ELF-1 (cell line): ENCODE measurements around the gene LAMB1.
"Not testable (repeated sequence)": the region's sequence is repeated elsewhere in the genome, so short reads cannot be mapped to it uniquely, and the experiment has no call there.

Source experiments
- DNase-seq: peaks from one replicate; pipeline ENCODE4 v3.0.0-alpha.2; 2016; ENCODE audit warnings: low read depth, low spot score

The LAMB1 gene

DNA sequence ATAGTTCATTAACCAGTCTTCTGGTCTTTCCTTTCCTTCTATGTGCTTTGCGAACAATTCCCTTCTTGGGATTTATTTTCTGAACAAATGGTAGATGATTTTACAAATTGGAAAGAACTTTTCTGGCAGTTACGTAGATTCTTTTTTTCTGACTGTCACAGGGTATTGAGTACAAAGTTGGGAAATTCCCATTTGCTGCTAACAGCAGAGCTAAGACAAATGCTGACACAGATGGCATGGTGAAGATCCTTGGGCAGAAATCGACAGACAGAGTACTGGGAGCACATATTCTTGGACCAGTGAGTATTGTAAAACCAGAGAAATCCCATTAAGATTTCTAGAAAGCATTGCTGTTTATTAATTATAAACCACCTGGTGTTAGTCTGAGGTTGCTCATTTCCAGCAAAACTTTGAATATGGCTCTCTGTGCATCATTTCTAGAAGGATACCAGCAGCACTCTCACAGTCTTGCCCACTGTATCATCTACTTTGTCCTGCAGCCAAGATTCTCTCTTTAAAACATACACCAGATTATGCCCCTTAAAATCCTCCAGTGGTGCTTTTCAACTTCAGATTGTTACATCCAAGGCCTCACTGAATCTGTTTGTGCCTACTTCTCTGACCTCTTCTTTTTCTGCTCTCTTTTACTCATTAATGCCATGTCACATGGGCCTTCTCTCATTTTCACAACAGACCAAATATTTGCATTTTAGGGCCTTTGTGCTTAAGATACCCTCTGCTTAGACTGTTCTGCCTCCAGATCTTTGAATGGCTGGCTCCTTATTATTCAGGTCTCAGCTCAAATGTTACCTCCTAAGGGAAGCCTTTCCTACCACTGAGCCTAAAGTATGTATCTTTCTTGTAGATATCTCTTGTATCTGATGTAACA, 85.0 kb downstream of the LAMB1 start:
- no peak for DNase-seq

DNA sequence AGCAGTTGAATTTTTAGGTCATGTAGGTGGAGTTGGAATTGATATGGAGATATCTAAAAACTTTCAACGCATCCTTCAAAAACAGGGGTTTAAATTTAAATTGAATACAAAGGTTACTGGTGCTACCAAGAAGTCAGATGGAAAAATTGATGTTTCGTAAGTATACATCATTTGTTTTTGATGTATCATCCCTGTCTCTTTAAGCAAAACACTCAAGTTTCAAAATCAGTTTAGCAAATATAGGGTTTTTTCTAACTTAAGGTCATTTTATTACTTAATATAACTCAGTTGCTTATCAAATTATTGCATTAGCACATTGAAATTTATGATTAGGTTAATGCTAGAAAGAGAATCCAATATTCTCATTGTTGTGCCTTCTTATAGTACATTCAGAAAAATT, 87.4 kb downstream of the LAMB1 start:
- no peak for DNase-seq

DNA sequence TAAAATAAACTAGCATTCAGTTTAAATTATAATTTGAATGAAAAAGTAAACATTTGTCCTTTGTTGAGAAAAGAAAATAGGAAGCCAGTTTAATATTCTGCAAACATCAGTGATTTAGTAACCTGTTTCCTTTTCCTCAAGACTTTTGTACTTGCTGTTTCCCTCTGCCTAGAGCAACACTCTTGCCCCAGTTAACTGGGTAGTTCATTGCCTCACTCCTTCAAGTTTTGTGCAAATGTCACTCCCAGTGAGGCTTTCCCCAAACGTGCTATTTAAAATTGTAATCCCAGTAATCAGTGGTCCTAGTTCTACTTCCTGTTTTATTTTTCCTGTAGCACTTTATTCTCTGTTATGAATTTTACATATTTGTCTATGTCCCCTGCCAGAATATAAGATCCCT, 88.1 kb downstream of the LAMB1 start:
- DNase-seq: no peak

DNA sequence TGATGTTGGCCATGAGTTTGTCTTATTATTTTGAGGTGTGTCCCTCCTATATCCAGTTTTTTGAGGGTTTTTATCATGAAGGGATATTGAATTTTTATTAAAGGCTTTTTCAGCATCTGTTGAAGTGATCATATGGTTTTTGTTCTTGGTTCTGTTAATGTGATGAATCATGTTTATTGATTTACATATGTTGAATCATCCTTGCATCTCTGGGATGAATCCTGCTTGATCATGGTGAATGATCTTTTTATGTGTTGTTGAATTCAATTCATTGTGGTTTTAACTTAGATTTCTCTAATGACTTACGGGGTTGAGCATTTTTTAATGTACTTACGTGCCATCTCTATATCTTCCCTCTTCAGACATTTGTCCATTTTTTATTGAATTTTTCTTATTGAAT, 89.1 kb downstream of the LAMB1 start:
- DNase-seq: no peak

DNA sequence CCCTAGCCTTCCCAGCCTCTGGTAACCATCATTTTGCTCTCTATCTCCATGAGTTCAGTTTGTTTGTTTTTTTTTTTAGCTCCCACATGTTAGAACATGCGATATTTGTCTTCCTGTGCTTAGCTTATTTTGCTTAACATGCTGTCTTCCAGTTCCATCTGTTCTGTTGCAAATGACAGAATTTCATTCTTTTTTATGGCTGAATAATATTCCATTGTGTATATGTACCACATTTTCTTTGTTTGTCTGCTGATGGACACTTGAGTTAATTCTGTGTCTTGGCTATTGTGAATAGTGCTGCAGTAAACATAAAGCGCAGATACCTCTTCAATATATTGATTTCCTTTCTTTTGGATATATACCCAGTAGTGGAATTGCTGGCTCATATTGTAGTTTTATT, 91.0 kb downstream of the LAMB1 start:
- DNase-seq: no peak

DNA sequence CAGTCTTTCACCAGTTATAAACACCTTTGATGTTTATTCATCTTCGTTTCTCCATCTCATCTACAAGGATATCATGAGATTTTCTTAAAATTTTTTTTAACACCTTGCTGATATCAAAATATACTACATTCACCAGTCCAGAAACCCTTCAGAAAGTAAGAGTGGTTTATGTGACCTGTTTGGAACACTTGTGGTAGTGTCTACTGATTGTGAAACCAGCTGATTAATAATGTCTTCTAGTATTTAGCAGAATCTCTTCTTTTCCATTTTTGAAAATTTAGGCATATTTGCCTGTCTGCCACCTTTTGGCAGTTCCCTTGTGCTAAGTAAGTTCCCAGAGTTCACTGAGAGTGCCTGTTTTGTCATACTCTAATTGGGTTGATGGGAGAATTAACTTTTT, 93.5 kb downstream of the LAMB1 start:
- no peak for DNase-seq

DNA sequence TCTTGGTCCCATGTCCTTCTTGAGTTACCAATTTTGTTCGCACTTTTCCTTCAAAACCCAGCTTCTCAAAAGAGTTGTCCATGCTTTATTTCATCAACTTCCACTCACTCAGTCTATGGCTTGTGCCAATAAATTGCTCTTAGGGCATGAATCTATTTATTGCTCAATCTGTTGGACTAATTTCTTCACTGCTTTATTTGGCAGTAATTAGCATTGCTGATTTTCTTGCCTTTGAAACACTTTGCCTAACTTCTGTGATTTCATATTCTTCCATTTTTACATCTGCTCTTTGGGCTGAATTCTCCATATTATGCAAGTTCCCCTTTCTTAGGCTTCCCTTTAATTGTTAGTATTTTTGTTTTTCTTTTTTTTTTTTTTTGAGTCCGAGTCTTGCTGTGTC, 95.2 kb downstream of the LAMB1 start:
- no peak for DNase-seq

DNA sequence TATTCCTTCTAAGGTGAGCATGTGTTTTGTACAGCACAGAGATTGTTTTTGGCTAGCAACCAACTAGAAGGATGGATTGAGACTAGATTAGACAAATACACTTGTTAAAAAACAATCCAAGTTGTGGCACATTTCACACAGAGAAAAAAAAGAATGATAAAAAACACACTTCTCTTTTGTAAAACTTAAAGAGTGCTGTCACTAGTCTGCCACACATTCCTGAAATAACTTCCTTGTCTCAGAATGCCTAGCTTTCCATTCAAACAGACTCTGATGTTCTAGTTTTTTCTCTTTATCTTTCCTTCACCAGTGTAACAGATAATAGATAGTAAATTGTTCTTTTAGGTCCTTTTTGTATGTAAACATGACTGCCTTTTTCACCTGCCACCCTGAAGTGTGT, 100.6 kb downstream of the LAMB1 start:
- no peak for DNase-seq

DNA sequence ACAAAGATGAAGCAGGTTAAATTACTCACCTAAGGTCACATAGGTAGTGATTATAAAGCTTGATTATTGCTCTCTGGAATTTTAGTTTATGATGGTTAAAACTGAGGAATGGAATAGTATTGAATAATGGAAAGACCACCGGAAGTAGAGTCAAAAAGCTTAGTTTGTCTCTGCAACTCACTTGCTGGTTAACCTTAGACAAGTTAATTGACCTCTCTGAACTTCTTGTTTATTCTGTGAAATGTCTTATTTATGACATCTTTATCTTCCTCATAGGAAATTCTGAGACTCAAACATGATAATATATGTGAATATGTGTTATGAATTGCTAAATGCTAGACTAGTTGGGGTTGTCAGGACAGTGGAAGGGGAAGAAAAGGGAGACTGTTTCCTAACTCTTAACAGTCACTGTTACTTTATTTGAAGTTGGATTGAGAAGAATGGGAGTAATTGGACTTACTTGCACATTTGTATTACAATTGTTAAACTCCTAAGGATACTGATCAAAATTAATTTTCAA, 102.4 kb downstream of the LAMB1 start:
- DNase-seq: no peak

DNA sequence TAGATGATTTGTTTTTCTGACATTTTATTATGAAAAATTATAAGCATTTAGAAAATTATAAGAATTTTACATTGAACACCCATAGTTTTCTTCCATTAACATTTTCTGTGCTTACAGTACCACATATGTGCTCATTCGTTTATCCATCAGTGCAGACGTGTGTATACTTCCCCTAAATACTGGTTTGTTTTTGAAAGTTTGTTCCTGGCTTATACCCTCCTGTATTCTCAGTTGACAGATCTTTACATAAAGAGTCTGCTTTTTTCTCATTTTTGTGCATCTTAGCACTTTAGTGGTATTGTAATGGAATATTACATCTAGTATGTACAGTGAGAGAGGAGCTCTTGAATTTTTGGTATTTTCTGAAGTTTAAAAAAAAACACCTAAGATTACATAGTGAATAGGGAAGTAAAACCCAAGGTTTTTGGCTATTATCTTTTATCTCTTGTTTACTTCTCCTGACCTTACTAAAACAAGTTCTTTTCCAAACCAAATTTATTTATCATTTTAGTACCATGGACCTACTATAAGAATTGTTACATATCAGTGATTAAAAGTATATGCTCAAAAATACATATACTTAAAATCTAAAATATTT, 103.9 kb downstream of the LAMB1 start:
- no peak for DNase-seq

DNA sequence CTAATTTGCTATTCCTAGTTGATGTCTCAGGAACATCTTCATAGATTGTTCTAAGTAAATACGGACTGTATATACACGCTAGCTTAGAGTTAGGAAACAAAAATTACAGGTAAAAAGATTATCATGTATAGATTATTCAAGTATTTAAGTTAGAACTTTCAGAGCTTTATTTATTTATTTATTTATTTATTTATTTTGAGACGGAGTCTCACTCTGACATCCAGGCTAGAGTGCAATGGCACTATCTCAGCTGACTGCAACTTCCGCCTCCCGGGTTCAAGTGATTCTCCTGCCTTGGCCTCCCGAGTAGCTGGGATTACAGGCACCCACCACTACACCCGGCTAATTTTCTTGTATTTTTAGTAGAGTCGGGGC, 110.6 kb downstream of the LAMB1 start:
- not testable (repeated sequence) for DNase-seq

DNA sequence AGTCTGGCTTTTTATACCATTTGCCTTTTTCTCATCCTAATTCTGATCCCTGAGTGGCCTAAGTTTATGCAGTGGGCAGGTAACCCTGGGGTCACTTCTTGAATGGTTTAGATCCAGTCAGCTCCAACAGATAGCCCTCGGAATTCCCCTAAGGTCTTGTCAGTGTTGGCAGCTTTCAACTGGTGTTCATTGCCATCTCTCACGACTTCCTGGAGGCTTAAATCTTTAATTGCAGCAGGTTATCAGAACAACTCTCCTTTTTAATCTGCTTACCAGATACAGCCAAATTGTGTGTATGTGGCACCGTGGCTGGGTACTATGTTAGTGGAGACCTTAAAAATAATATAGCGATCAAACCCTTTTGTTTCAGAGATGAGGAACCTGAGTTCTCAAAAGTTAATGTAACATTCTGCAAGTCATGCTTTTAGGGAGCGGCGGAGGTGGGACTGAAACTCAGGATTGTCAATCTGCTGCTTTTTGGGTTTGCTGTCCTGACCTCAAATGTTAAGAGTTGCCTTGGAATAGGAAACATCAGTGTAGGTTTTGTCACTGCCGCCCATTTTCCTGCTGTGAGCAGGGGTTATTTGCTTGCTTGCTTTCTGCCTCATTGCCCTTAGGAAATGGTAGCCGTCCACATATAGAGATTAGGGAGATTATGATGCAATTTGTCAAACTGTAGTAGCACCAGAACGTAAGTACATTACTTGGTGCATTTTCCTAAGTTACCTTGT, 111.2 kb downstream of the LAMB1 start:
- peak; percentile 16 for DNase-seq

DNA sequence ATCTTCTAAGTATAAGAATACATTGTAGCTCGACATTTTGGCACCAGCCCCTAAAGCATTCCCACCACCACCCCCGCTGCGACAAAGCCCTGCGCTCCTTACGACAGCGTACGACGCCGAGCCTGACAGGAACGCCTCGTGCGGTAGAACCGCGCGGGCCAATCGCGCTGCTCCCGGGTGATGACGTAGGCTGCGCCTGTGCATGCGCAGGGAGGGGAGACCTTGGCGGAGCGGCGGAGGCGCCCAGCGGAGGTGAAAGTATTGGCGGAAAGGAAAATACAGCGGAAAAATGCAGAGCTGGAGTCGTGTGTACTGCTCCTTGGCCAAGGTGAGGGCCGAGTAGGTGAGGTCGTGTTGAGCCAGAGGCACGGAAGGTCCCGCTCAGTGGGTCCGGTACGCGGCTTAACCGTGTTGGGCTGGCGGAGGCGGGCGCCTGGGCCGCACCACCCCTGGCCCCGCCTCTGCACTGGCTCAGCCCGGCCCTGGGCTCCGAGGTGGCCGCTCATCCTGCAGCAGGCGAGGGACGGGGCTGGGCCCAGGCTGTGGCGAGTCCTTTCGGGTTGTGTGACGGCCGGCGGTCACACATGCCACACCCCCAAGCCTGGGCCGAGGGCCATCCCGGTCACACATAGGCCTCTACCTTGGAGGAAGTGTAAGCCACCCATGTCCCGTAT, 111.9 kb downstream of the LAMB1 start, which contains the start of gene DLD:
DLD (plus strand) TSS at position 222 of the 674 bp plus-strand sequence; CDS start at position 290, 68 bp downstream.
- DNase-seq: peak; percentile 95

DNA sequence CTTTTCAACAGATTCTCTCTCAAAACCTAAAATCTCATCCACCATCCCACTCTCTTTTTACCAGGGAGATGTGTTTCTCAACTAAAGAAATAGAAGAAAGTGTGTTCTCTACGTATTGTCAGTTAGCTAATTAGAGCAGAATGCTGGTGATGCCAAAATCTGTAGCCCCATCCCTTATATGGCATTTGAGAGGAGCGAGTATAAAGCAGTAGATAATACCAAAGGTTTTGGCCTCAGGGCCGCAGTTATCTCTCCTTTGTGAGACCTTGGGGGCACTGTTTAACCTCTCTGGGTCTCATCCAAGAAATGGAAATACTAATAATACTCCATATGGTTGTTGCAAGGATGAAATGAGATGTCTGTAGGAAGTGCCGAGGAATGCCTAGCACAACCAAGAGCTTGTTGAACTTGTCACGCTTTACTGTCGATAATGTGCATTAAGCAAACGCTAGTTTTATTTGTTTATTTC, 112.4 kb downstream of the LAMB1 start:
- DNase-seq: no peak

DNA sequence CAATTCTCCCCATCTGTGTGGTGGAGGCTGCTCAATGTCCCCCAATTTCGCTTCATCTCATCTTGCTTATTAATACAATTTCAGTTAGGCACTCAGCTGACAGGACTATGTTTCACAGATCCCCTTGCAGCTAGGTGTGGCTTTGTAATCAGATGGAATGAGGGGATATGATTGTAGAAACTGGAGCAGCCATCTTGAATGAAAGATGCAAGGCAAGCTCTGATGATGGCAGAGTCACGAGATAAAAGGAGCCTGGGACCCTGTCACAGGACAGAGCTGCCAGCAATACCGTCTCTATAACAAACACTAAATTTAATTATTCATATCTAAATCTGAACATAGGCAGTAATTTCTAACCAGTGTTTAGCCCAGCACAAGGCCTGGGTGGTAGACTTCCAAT, 113.0 kb downstream of the LAMB1 start:
- no peak for DNase-seq

DNA sequence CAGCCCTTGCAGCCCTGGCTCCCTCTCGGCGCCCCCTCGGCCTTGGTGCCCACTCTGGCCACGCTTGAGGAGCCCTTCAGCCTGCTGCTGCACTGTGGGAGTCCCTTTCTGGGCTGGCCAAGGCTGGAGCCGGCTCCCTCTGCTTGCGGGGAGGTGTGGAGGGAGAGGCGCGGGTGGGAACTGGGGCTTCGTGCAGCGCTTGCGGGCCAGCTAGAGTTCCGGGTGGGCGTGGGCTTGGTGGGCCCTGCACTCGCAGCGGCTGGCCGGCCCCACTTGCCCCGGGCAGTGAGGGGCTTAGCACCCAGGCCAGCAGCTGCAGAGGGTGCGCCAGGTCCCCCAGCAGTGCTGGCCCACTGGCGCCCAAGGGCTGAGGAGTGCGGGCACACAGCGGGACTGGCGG, 115.1 kb downstream of the LAMB1 start:
- not testable (repeated sequence) for DNase-seq

DNA sequence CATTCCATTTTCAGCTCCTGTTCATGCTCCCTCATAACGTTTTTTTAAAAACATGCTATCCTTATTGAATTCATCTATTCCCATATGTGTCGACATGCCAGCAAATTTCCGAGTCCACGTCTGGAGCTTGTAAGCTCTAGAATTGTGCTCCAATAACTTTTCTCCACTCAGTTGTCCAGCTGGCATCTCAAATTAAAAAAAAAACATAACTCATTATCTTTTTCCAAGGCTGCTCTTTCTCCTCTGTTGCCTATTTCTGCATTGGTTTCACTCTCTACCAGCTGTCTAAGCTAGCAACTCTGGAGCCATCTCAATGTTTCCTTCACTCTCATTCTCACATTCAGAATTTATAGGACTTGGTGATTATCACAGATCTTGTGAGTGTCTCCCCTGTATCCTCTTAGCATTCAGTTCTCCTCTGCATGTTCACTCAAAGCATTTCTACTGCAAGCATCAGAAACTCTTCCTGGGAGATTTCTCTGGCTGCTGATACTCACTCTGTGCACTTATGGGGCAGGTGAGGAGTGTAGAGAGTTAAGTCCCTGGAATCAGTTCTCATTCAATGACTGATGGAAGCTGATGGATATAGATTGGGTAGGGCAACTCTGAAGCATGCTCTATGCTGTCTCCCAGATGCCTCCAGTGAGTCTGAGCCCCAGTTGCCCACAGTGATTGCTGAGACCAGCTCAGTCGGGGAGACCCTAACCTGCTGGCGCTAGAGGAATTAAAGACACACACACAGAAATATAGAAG, 118.7 kb downstream of the LAMB1 start:
- DNase-seq: no peak

DNA sequence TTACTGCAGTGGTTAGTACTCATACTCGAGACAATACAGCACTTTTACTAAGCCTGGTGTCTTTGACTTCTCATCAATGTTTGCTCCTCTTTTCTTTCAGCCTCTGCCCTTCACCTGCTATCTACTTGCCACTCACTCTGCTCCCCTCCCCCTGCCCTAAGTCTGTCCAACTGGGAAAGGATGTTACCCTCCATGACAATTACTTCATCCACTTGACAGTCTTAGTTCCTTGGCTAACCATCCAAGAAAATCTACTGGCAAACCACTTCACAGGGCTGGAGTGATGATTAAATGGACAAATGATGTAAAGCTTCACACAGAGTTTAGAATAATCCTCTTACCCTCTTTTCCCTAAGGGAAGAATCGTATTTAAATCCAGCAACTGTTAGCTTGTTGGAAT, 120.2 kb downstream of the LAMB1 start:
- no peak for DNase-seq

DNA sequence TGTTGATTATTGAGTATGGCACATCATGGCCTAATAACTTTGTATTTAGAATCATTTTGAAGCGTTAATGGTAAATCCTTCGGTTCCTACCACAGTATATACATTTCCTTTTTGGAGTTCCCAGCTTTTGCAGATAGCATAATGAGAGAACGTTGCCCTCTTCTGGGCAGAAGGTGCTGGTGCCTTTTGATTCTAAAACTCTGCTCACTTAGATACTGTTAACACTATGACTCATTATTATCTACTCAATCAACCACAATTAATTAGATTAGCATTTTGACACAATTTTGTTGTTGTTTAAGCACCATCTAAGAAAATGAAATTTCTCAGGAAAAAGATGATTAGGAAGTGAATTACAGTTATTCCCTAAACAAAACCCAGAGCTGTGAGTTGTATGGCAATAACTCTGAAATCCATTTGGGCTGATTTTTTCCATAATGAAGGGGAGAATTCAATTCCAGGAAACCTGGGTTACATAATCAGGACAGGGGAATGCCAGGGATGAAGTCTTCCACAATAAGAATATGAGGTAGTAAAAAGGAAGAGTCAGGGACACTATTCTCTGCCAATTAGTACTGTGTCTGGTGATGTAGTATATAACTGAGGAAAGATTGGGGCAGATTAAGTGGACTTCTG, 123.4 kb downstream of the LAMB1 start:
- DNase-seq: peak; percentile 45

DNA sequence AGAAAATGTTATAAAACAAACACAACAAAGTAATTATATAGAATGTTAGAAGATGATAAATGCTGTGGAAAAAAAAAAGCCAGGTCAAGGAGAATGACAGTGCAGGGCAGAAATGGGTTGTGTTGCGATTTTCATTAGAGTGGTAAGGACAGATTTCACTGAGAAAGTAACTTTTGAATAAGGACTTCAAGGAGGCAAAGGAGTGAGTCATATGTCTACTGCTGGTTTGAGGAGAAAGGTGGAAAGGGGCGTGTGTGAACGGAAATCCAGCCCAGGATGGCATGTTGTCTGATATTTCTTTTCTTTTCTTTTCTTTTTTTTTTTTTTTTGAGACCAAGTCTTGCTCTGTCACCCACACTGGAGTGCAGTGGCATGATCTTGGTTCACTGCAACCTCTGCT, 124.3 kb downstream of the LAMB1 start:
- no peak for DNase-seq
